HG03575 (cell line): Measurements from ENCODE around the gene CD40LG.

Source experiments
- ATAC-seq: cut with Tn5 transposase; IDR thresholded peaks from one replicate; pipeline ENCODE4 v1.9.1; 2021; ENCODE audit not compliant: unreplicated experiment, insufficient number of reproducible peaks, low FRiP score; ENCODE audit errors: extremely low read depth

The CD40LG gene

DNA sequence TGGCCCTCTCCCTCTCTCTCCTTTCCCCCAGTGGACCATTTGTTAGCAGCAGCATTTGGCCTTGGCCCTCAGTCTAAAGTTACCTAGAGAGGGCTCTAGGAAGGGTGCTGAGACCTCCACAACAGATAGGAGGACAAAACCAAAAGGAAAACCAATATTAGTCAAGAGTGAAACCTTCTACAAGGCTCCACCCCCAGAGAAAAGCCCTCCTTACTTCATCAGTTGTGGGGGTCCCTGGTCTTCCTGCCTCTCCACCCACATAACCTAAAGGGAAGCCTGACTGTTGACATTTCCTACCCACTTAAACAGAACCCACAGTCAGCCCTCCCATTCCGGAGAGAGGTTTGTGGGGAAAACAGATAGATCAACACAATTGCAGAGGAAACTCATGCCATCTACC, 4.7 kb upstream of the CD40LG start:
- no peak for ATAC-seq

GRCh38 chrX:136646602-136647239, 1.2 kb upstream of the CD40LG start:
- ATAC-seq, result no peak

GRCh38 chrX:136650811-136651210, 2.9 kb downstream of the CD40LG start:
- ATAC-seq, result no peak

GRCh38 chrX:136652822-136653723, 5.1 kb downstream of the CD40LG start:
- ATAC-seq, result no peak

DNA sequence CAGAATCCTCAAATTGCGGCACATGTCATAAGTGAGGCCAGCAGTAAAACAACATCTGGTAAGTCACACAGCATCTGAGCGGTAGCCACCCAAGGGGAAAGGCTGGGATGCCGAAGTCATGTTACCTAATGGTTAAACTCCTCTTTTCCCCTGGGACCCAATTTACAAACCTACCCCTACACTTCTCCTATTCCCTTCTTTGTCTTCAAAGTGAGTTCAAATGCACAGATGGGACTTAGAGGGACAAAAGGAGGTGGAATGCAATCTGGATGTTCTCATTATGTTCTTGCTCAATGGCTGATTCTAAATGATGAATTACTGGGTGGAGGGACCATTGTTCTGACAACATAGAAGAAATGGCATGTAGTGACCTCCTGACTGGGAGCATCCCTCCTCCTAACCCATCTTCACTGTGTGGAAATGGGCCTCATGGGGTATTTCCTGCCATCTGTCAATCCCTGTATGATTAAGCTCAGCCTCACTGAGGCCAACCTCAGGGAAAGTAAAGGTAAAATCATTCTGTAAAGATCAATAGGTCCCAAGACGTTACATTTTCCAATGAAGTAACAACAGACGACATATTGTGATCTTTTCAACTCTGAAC, 8.5 kb downstream of the CD40LG start:
- no peak for ATAC-seq

- no peak for ATAC-seq
These were observed 10.2 kb downstream of the CD40LG start for GRCh38 chrX:136658151-136658550.

DNA sequence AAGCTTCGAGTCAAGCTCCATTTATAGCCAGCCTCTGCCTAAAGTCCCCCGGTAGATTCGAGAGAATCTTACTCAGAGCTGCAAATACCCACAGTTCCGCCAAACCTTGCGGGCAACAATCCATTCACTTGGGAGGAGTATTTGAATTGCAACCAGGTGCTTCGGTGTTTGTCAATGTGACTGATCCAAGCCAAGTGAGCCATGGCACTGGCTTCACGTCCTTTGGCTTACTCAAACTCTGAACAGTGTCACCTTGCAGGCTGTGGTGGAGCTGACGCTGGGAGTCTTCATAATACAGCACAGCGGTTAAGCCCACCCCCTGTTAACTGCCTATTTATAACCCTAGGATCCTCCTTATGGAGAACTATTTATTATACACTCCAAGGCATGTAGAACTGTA, 11.2 kb downstream of the CD40LG start:
- no peak for ATAC-seq

GRCh38 chrX:136660896-136661295, 12.9 kb downstream of the CD40LG start:
- ATAC-seq, result no peak

- no peak for ATAC-seq
These were observed 14.1 kb downstream of the CD40LG start for GRCh38 chrX:136662104-136662503.

DNA sequence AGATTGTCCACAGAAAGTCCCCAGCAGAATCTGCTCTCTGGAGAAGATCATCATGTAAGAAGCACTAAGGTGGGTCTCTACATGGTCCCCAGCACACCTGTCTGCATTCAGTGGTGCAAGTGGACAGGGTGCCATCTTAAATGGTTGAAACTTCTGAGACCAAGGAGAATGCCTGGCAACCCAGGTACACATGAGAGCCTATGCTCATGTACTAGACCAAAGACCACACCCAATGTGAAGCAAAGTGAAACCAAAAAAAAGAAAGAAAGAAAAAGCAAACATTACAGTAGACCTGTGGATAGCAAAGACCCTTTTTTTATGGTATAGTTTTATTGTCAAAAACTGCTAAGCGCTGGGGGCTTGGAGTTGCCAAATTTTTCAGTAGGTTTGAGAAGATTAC, 15.0 kb downstream of the CD40LG start:
- ATAC-seq, result no peak

GRCh38 chrX:136665258-136665900, 17.4 kb downstream of the CD40LG start:
- ATAC-seq, result no peak

- ATAC-seq, result no peak
These were observed 18.1 kb downstream of the CD40LG start for GRCh38 chrX:136666088-136666487.

DNA sequence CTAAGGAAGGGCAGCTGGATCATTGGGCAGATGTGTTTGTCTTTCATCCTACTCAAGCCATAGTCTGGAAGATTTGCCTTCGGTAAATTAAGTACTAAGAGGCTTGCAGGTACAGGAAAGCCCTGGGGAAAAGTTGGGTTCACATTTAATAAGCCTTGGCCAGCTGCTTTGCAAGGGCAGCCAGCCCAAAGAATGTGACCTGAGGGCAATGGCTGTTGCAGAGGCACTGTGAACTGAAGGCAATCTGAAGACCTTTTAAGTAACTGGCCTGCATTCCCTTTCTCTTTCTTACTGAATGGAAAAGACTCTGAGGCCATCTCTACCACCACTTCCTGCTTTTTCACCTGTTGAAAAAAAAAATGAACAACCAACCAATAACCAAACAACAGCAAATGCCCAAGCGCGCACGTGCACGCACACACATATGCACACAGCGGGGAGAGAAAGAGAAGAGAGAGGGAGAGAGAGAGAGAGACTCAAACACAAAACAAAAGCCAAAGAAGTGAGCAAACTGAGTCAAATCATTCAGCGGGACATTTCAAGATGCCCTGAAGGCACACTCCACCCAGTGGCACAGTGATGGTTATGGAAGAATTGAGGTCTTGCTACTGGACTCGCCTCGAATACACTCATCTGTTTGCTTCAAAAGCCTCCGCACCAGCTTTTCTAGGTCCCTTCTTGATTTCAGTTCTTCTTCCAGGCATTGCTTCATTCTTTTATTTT, 19.6 kb downstream of the CD40LG start:
- ATAC-seq, result no peak

DNA sequence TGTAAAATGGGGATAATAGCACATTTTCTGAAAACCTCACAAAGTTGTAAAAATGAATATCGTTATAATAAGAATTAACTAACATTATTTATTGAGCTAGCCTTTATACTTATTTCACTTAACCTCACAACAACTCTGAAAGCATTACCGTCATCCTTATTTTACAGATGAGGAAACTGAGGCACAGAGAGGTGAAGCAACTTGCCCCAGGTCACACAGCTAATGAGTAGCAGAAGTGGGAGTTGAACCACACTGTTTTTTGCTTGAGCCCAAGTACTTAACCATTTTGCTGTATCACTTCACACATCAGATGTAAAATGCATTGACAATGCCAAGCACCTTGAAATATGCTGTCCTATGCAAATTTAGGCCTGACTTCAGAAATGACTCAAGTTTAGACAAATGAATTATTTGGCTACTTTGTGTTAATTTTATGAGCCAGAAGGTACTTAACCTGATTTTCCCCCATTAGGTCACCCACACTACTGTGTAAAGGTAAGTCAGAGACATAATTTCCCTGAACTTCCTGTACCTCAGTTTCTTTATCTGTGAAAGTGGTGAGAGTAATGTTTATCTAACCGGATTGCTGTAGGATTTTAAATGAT, 23.1 kb downstream of the CD40LG start:
- ATAC-seq, result no peak

- ATAC-seq, result no peak
These were observed 26.5 kb downstream of the CD40LG start for GRCh38 chrX:136674270-136674985.

GRCh38 chrX:136679531-136679930, 31.6 kb downstream of the CD40LG start:
- ATAC-seq, result no peak

- no peak for ATAC-seq
These were observed 36.2 kb downstream of the CD40LG start for GRCh38 chrX:136684120-136684519.

DNA sequence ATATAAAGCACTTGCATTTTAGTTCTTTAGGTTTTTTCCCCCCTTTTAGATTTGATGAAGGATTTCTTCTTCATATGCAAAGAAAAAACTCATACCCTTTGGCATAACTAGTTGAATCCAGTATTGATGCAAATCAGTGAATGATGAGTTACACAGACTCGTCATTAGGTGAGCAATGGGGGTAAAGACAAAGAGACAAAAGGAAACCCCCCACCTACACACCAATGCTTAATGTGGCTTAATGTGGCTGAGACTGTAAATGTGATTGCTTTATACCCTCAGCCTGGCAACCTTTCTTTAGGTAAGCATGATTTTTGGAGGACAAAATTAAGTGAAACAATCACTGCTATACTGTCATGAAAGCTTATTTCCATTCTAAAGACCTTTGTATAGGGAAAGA, 39.5 kb downstream of the CD40LG start:
- ATAC-seq, result no peak
